HepG2 (cell line): ENCODE data around the gene RHBDF2. TPM values are rescaled to one million over a fixed set of nuclear protein-coding genes. Genes with fewer than 3 reads are reported as not detected.

Source experiments
- ATAC-seq: fragments of 200-7000 bp; cut with Tn5 transposase; 3 replicates; pipeline ENCODE4 v1.9.1; 2020; ENCODE audit warnings: mild to moderate bottlenecking, moderate library complexity
- BruUV-seq: library from RNA; stranded (reverse); fragments of 400-500 nt; replicated peaks from 2 replicates; lab custom pipeline; 2021; lab: Mats Ljungman, UMichigan
- CTCF ChIA-PET: fragments of 300-600 bp; formaldehyde crosslinking; extraction: SDS; loops from one replicate; lab custom pipeline; 2021; ENCODE audit warnings: low total read pairs, inconsistent platforms, low intra/inter-chr PET ratio; lab: Yijun Ruan, JAX
- POLR2A ChIA-PET: fragments of 350-600 bp; sonication (Branson Sonifier 250); formaldehyde crosslinking; loops from one replicate; lab custom pipeline; 2020; ENCODE audit warnings: antibody characterized with exemption, inconsistent platforms; lab: Yijun Ruan, JAX
- DNase-seq: peaks from one replicate; pipeline ENCODE4 v3.0.0-alpha.2; 2015; ENCODE audit warnings: low spot score
- FAIRE-seq: peaks from 3 replicates; lab custom pipeline; 2011; peaks lifted over from hg19 to GRCh38; lab: Jason Lieb, UNC
- H2AFZ ChIP-seq: one replicate; pipeline ENCODE4 v1.6.1; 2011; ENCODE audit warnings: low read length, inconsistent platforms
- H3K27ac ChIP-seq: fragments of 300-600 bp; 3 replicates; pipeline ENCODE4 v1.8.0; 2011; ENCODE audit warnings: mixed run types, mild to moderate bottlenecking, mixed read lengths, low read length, inconsistent platforms; ENCODE audit not compliant: insufficient read depth; ENCODE audit errors: extremely low read length
- H3K27me3 ChIP-seq, 2 experiments: fragments of 200-600 bp in 1 of 2; 2 replicates in 1 of 2; 3 replicates in 1 of 2; pipeline versions ENCODE4 v1.6.0 to v1.8.0; 2011; ENCODE audit warnings: low read length in 2 of 2, mild to moderate bottlenecking in 2 of 2, moderate library complexity in 2 of 2, inconsistent platforms in 1 of 2; ENCODE audit not compliant: insufficient read depth in 2 of 2, control insufficient read depth in 1 of 2
- H3K36me3 ChIP-seq, 2 experiments: fragments of 200-600 bp in 1 of 2; replicated peaks in 1 of 2; 2 replicates in 1 of 2; 3 replicates in 1 of 2; pipeline versions ENCODE4 v1.5.1 to v1.8.0; 2011; ENCODE audit warnings: low read length in 2 of 2, inconsistent platforms in 1 of 2; ENCODE audit not compliant: insufficient read depth in 2 of 2, control insufficient read depth in 1 of 2
- H3K4me1 ChIP-seq: 2 replicates; pipeline ENCODE4 v1.5.1; 2012; ENCODE audit warnings: low read length, inconsistent platforms; ENCODE audit not compliant: insufficient read depth
- H3K4me2 ChIP-seq: 2 replicates; pipeline ENCODE4 v1.6.0; 2011; ENCODE audit warnings: low read depth, low read length, inconsistent platforms
- H3K4me3 ChIP-seq, 3 experiments: fragments of 200-600 bp in 1 of 3; sonication (generic), shearing (Covaris generic) in 1 of 3; replicated peaks in 1 of 3; 2 replicates each; pipeline ENCODE4 v1.5.1; 2011 to 2016; ENCODE audit warnings: low read length in 3 of 3, inconsistent platforms in 2 of 3, low read depth in 2 of 3, mild to moderate bottlenecking in 2 of 3, control low read depth in 1 of 3, mixed read lengths in 1 of 3; ENCODE audit not compliant: insufficient read depth in 1 of 3
- H3K79me2 ChIP-seq: one replicate; pipeline ENCODE4 v1.6.1; 2011; ENCODE audit warnings: low read length, inconsistent platforms; ENCODE audit not compliant: insufficient read depth
- H3K9ac ChIP-seq: 2 replicates; pipeline ENCODE4 v1.6.0; 2011; ENCODE audit warnings: mild to moderate bottlenecking, low read depth, low read length, inconsistent platforms; ENCODE audit not compliant: insufficient read depth
- H3K9me3 ChIP-seq: 2 replicates; pipeline ENCODE4 v1.5.1; 2012; ENCODE audit warnings: mild to moderate bottlenecking, low read length
- H4K20me1 ChIP-seq: 2 replicates; pipeline ENCODE4 v1.6.0; 2011; ENCODE audit warnings: inconsistent platforms, mild to moderate bottlenecking, low read length, moderate library complexity; ENCODE audit not compliant: insufficient read depth
- AKNA ChIP-seq: sonication (generic); formaldehyde crosslinking; IDR thresholded peaks from 2 replicates; pipeline ENCODE4 v1.4.0; 2020; ENCODE audit warnings: missing genetic modification reagents, borderline replicate concordance
- BRCA1 ChIP-seq: sonication (generic); formaldehyde crosslinking; IDR thresholded peaks from 2 replicates; pipeline ENCODE4 v1.4.0; 2020; ENCODE audit warnings: missing genetic modification reagents
- DRAP1 ChIP-seq: IDR thresholded peaks from 2 replicates; pipeline ENCODE4 v1.6.1; 2016; ENCODE audit warnings: missing genetic modification reagents, missing compliant biosample characterization
- ETS1 ChIP-seq: sonication (generic); formaldehyde crosslinking; IDR thresholded peaks from 2 replicates; pipeline ENCODE4 v1.4.0; 2020; ENCODE audit warnings: missing genetic modification reagents
- ETV5 ChIP-seq: IDR thresholded peaks from 2 replicates; pipeline ENCODE4 v1.6.1; 2018; ENCODE audit warnings: missing biosample characterization, missing genetic modification reagents, inconsistent platforms, borderline replicate concordance
- HIC2 ChIP-seq: sonication (generic); formaldehyde crosslinking; IDR thresholded peaks from 2 replicates; pipeline ENCODE4 v1.9.0; 2022; ENCODE audit warnings: low read depth, missing genetic modification reagents
- POLR2G ChIP-seq: fragments of 200-400 bp; formaldehyde crosslinking; IDR thresholded peaks from 2 replicates; pipeline ENCODE4 v1.6.1; 2018; ENCODE audit warnings: mild to moderate bottlenecking, low read depth, low read length, moderate library complexity
- ZFP82 ChIP-seq: sonication (generic); formaldehyde crosslinking; IDR thresholded peaks from 2 replicates; pipeline ENCODE4 v1.5.1; 2020; ENCODE audit warnings: mild to moderate bottlenecking, missing genetic modification reagents, borderline replicate concordance
- ZNF431 ChIP-seq: sonication (generic); formaldehyde crosslinking; IDR thresholded peaks from 2 replicates; pipeline ENCODE4 v1.9.0; 2022; ENCODE audit warnings: missing genetic modification reagents, low read depth, mild to moderate bottlenecking, borderline replicate concordance
- ZNF800 ChIP-seq: sonication (generic); formaldehyde crosslinking; IDR thresholded peaks from 2 replicates; pipeline ENCODE4 v1.4.0; 2020; ENCODE audit warnings: missing genetic modification reagents
- WGBS: methylation state at CpG from one replicate; pipeline ENCODE4 v1.1.6; 2017; ENCODE audit warnings: low lambda C conversion rate; 5-methylcytosine and 5-hydroxymethylcytosine counted together
- in situ Hi-C: cut with HindIII; loops from 2 replicates; pipeline ENCODE4 v1.10.0; 2017; ENCODE audit warnings: low pct_unique_long_range_greater_than_20kb; ENCODE audit not compliant: extremely low pct_ligation_motif_present
- intact Hi-C: fragments of 100-400 bp; cut with micrococcal nuclease; formaldehyde crosslinking; loops from one replicate; pipeline ENCODE4 v1.10.0; 2022; ENCODE audit not compliant: unreplicated experiment
- polyA plus RNA-seq, 8 experiments: library from polyadenylated mRNA; depleted of rRNA in 3 of 8; stranded (reverse) in 7 of 8; unstranded in 1 of 8; fragments of >200 nt; fragmentation: Illumina TruSeq in 4 of 8; extraction: Trizol in 4 of 8; gene quantifications; 2 replicates each; pipeline versions ENCODE4 v1.2.1 to v1.2.3, GENCODE V29; 2011 to 2016; ENCODE audit warnings: low read depth in 4 of 8, missing spikeins in 1 of 8, mixed read lengths in 1 of 8; ENCODE audit not compliant: insufficient read depth in 1 of 8
- total RNA-seq, 5 experiments: library from RNA; depleted of rRNA; stranded (reverse); fragments of >200 nt; fragmentation: Illumina TruSeq; extraction: Trizol; gene quantifications; 2 replicates each; pipeline ENCODE4 v1.2.3, GENCODE V29; 2016; ENCODE audit warnings: low read depth in 1 of 5

The RHBDF2 gene
- total and polyA plus RNA-seq, 2 of the 13 experiments (the other 11 are each of a cell fraction or from before 2014, with no cell fraction given): 7.8 to 24.2 TPM

GRCh38 chr17:76500747-76501017 is 541 bp downstream of the RHBDF2 start (continued):
- no peak for TF ChIP-seq ETS1 (CRISPR knock-in tag)

GRCh38 chr17:76500074-76500746 is 1.0 kb downstream of the RHBDF2 start:
- ATAC-seq (0 out of 3 replicates have a peak, but pooled peaks have one; percentile 1), DNase-seq (no peak), FAIRE-seq (no peak)
- Histone ChIP-seq H3K27me3 (no peaks in the 10 kb centered on the region; a peak in 1 of 5 replicates), H3K9me3 (no peaks in the 10 kb centered on the region), H3K79me2 (peaks cover 29% of the 10 kb centered on the region), H3K4me1 (peaks cover 61% of the 10 kb centered on the region), H3K4me2 (peak overlapping the region; percentile 93), H4K20me1 (peaks cover 18% of the 10 kb centered on the region; the same call in 1 of the 2 replicates), H3K9ac (peak overlapping the region; percentile 91), H3K27ac (peak overlapping the region; percentile 64), H2AFZ (no peak overlapping the region), H3K36me3 (no peaks in the 10 kb centered on the region), H3K4me3 (peak overlapping the region; percentile 90 to 99 (median 96))
- BruUV-seq: no TSS peak
- WGBS: 9% methylated on average over 17 of the region's 17 CpGs
- ChIA-PET CTCF (no interaction called here), POLR2A (interaction anchor here (0.8 to 8.2 kb wide), 29 partner anchors 8 to 785 kb away, joined by 3 to 252 read pairs (median 10); partner anchors contain the start of genes AANAT, MFSD11, PRPSAP1 and SPHK1)
- in situ Hi-C loops: no loop called here
- intact Hi-C loops: no loop called here
- peak; percentile 58; the same call in 1 of the 2 replicates for TF ChIP-seq POLR2G
- no peak for TF ChIP-seq AKNA (CRISPR knock-in tag)
- TF ChIP-seq BRCA1 (CRISPR knock-in tag): no peak
- TF ChIP-seq ZNF431 (CRISPR knock-in tag): 0 out of 2 replicates have a peak, but pooled peaks have one; percentile 38
- 0 out of 2 replicates have a peak, but pooled peaks have one; percentile 12 for TF ChIP-seq ZFP82
- peak; percentile 16; the same call in 1 of the 2 replicates for TF ChIP-seq DRAP1
- TF ChIP-seq HIC2: no peak; the same call in 1 of the 2 replicates
- 0 out of 2 replicates have a peak, but pooled peaks have one; percentile 9 for TF ChIP-seq ETV5 (CRISPR knock-in tag)
- 0 out of 2 replicates have a peak, but pooled peaks have one; percentile 29 for TF ChIP-seq ZNF800 (CRISPR knock-in tag)
